ENCODE results near the gene ITPRIP.
A peak's percentile ranks its signal among the peaks of the same experiment; 100 is the strongest.

Gene ITPRIP

DNA sequence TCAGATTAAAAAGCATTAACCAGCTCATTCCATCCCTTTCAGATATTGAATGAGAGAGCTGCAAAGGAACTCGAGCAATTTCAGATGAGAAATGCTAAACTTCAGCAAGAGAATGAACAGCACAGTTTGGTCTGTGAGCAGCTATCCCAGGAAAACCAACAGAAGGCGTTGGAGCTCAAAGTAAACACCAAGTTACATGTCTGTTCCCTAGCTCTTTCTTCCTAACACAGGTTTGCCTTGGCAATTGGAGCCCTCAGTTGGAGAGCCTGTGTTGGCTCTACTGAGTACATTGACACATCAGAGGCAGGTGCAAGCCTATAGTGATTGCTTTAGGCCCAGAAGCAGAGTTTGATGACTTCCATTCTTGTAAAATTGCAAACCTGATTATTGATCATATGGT lies 30.1 kb upstream of the ITPRIP start:
- TF ChIP-seq, protein P1, sequence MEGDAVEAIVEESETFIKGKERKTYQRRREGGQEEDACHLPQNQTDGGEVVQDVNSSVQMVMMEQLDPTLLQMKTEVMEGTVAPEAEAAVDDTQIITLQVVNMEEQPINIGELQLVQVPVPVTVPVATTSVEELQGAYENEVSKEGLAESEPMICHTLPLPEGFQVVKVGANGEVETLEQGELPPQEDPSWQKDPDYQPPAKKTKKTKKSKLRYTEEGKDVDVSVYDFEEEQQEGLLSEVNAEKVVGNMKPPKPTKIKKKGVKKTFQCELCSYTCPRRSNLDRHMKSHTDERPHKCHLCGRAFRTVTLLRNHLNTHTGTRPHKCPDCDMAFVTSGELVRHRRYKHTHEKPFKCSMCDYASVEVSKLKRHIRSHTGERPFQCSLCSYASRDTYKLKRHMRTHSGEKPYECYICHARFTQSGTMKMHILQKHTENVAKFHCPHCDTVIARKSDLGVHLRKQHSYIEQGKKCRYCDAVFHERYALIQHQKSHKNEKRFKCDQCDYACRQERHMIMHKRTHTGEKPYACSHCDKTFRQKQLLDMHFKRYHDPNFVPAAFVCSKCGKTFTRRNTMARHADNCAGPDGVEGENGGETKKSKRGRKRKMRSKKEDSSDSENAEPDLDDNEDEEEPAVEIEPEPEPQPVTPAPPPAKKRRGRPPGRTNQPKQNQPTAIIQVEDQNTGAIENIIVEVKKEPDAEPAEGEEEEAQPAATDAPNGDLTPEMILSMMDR (IDR thresholded peaks at IDR 0.05), result no peak
- no peak for DNase-seq (ENCODE audit: low spot score)
- H3K4me3 ChIP-seq, result no peak overlapping the region
- H3K27ac ChIP-seq, result no peak overlapping the region

DNA sequence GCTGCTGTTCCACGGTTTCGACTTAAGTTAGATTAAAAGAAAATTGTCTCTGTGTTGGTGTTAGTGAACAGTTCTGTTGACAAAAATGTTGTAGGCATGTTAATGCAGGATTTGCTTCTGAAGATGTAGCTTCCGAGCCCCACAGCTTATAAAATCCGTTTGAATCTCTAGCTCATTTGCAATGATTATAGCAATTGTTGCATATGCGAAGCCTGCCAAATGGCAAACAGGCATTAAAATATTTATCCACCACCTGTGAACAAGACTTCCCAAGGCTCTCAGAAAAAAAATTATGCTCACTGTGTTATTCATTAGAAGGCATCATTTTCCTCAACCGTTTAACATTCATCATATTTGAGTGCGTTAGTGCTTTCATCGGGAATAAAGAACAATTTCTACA lies 29.6 kb upstream of the ITPRIP start:
- Histone ChIP-seq H3K4me3 (no peak overlapping the region), H3K27ac (no peak overlapping the region)
- DNase-seq (ENCODE audit: low spot score), result no peak
- TF ChIP-seq, protein P1 (IDR thresholded peaks at IDR 0.05), result no peak

DNA sequence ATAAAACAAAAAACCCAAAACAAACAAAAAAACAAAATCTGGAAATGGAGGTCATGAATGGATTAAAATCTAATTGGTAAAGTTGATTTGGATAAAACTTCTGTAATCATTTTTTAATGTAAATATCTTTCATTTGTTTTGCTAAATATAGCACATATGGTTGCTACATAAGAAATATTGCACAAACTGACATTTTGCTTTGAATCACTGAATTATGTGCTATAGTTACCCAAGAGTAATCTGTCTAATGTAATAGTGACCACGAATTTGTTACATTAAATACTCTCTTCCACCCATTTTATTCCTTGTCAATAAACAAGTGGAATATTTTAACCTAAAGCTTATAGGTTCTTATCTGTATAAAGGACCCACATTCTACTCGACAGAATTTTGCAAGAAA lies 21.5 kb upstream of the ITPRIP start:
- no peak for DNase-seq (ENCODE audit: low spot score)
- Histone ChIP-seq H3K4me3 (no peak overlapping the region), H3K27ac (no peak overlapping the region)
- TF ChIP-seq, protein P1 (IDR thresholded peaks at IDR 0.05), result no peak

DNA sequence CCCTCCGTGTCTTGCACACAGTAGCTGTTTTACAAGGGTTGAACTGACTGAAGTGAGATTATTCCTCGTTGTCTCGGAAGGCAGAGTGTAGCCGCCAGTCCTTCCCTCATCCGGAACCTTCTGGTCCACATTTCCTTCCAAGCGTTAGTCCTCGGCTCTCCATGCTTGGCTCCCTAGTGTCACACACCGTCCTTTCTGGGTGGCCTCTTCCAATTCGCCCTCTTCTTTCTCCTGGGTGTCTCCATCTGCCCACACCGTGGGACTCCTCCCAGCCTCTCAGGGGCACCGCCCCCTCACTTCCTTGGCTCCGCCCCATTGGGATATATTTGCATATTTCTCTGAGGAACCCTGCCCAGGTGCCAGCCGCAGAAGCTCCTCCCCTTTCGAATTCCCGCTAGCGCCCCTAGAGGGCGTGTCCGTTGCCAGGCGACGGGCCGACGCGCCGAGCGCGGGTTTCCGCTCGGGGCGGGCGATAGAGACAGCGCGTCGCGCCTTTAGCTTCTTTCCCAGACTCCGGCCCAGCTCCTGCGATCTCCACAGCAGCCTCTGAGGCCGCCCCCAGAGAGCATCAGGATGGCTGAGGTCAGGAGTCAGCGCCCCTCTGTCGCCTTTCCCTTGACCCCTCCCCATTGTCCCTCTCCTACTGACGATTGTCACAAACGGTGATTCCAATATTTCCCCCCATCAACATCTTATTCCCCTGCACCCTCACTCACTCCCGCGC lies 15.2 kb upstream of the ITPRIP start, which contains the start of gene CFAP58:
Gene CFAP58, plus strand, starts transcription at position 509 of the 724 bp plus-strand sequence. Its CDS starts 65 bp downstream, at position 574.
- peak; percentile 96 for DNase-seq (ENCODE audit: low spot score)
- Histone ChIP-seq H3K27ac (peak within 1 kb of the TSS in 1 of 2 donors; percentile 22), H3K4me3 (peak within 1 kb of the TSS; percentile 67)
- TF ChIP-seq, protein P1 (IDR thresholded peaks at IDR 0.05), result peak; percentile 70

GRCh38 chr10:104351919-104352318 lies 13.7 kb upstream of the ITPRIP start:
- TF ChIP-seq, protein P1 (IDR thresholded peaks at IDR 0.05), result no peak
- Histone ChIP-seq H3K27ac (no peak overlapping the region), H3K4me3 (no peak overlapping the region)

GRCh38 chr10:104351061-104351702 lies 12.9 kb upstream of the ITPRIP start:
- Histone ChIP-seq H3K4me3 (no peak overlapping the region), H3K27ac (peak overlapping the region in 1 of 2 donors; percentile 53)
- DNase-seq (ENCODE audit: low spot score), result no peak
- TF ChIP-seq, protein P1 (IDR thresholded peaks at IDR 0.05), result no peak

More at GRCh38 chr10:104351919-104352318, 13.7 kb upstream of the ITPRIP start:
- DNase-seq (ENCODE audit: low spot score), result no peak
